ENCODE measurements around the gene CSNK2A2.
A peak's percentile ranks its signal among the peaks of the same experiment; 100 is the strongest.

Gene CSNK2A2

GRCh38 chr16:58198022-58198683 is at the start of gene CSNK2A2:
TSS of gene CSNK2A2 (minus strand) at chr16:58198106. CDS start at chr16:58197736, 370 bp downstream.
- peak; percentile 39 to 51 for DNase-seq (ENCODE audit: low read depth in 2 of 2)

DNA sequence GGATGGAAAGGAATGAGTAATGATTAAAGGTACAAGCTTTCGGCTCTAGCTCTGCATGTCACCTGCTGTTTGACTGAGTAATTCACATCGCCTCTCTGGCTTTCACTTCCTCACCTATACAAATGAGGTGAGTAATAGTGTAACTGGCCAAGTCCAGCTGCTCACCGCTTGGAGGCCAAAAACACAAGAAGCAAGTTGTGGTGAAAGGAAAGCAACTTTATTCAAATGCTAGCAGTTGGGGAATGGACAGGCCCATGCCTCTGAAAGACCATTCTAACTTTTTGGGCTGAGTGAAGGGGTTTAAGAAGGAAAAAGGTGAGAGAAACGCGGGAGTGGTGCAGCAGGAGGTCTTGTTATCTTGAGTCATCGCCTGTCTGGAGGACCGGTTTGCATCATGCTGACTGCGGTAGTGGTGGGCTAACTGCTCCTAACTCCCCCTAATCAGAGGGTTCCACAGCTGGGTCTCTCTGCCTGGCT is 45.7 kb upstream of the CSNK2A2 start:
- no peak for DNase-seq (ENCODE audit: low read depth in 2 of 2)

GRCh38 chr16:58236831-58237230 is 38.9 kb upstream of the CSNK2A2 start:
- no peak for DNase-seq (ENCODE audit: low read depth in 2 of 2)

DNA sequence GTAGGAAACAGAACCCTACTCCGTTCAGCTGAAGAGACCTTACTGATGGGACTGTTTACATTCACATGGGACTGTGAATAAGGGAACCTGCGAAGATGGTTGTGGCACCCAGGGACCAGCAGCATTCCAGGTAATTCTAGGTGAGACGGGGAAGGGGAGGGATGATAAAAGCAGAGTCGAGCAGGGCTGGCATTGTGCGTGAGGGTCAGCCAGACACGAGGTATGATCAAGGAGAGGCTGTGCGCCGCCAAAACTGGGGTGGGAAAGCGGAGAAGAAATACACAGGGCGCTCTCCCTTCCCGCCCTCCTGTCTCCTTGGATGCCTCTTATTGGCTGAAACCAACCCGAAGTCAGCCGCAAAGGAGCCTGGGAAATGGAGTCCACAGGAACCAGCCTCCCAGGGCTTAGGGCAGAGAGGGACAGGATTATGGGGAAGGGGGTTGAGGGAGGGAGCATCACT is 38.4 kb upstream of the CSNK2A2 start:
- DNase-seq (ENCODE audit: low read depth in 2 of 2), result peak; percentile 19 to 20

- DNase-seq (ENCODE audit: low read depth in 2 of 2), result no peak
Measured at GRCh38 chr16:58235663-58236062, 37.8 kb upstream of the CSNK2A2 start.

DNA sequence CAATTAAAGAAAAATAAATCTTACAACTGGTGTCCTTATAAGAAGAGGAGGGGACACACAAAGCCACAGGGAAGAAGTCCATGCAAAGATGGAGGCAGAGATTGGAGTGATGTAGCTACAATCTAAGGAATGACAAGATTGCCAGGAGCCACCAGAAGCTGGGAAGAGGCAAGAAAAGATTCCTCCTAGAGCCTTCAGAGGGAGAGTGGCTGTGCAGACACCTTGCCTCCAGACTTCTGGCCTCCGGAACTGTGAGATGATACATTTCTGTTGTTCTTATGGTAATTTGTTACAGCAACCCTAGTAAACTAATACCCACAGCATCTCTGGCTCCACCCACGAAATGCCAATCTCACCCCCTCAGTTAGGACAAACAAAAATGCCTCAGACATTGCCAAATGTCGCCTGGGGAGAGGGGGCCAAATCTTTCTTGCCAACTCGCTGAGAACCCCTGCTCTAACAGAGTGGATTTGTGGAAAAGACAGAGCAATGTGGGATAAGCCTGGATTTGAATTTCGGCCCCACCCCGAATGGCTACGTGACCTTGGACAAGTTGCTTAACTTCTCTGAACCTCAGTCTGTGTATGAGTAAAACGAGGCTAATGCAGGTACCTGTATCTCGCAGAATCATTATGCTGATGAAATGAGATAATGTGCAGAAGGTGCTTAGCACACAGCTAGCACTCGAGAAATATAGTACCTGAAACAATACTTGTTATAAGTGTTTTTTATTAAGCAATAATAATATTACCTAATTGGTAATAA is 37.1 kb upstream of the CSNK2A2 start:
- no peak for DNase-seq (ENCODE audit: low read depth in 2 of 2)

- no peak for DNase-seq (ENCODE audit: low read depth in 2 of 2)
Measured at GRCh38 chr16:58230259-58230658, 32.4 kb upstream of the CSNK2A2 start.

GRCh38 chr16:58226790-58227189 is 28.9 kb upstream of the CSNK2A2 start:
- no peak for DNase-seq (ENCODE audit: low read depth in 2 of 2)

- DNase-seq (ENCODE audit: low read depth in 2 of 2), result no peak
Measured at GRCh38 chr16:58225965-58226602, 28.2 kb upstream of the CSNK2A2 start.

DNA sequence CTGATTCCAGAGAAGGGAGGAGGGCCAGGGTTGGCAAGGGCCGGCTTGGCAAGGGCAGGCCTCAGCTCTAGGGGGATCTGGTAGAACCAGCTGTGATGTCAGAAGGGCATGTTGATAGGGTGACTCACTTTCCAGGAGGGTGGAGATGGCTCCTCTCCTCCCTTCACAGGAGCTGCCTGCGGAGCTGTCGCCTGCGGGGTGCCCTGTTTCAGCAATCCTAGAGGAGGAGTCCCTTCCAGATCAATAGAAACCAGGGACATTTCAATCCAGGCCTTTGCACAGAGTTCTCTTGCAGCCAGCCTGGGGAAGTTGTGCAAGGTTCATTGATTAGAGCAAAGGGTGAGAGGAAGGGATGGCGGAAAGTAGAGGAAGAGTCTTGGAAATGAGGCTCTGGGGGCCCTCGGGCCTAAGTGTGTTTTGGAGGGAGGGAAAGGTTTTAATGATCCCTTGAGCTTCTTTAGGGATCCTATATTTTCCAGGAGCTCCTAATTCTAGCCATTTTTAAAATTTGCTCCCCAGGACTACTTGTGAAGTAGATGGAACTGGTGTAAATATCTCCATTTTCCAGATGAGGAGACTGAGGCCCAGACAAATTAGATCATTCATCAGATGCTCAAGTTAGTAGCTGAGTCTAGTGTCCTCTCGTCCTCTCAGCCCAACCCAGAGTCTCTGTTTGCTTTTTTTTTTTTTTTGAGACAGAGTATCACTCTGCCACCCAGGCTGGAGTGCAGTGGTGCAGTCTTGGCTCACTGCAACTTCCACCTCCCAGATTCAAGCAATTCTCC is 24.8 kb upstream of the CSNK2A2 start:
- no peak for DNase-seq (ENCODE audit: low read depth in 2 of 2)

DNA sequence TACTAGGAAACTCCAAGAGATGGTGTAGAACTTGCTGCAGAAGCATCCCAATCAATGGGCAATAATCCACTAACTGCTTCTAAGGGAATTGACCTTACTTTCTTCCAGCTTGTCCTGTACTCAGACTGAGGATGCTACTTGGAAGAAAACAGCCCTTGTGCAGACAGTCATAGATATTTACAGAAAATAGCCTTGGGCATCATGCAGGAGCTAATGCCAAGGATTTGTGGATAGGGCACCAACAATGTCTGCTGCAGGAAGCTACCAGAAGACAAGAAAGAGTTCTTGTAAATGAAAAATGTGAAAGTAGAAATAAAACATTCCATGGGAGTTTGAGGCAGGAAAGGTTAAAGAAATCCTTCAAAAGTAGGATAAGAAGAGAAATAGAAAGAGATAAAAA is 21.5 kb upstream of the CSNK2A2 start:
- DNase-seq (ENCODE audit: low read depth in 2 of 2), result no peak

DNA sequence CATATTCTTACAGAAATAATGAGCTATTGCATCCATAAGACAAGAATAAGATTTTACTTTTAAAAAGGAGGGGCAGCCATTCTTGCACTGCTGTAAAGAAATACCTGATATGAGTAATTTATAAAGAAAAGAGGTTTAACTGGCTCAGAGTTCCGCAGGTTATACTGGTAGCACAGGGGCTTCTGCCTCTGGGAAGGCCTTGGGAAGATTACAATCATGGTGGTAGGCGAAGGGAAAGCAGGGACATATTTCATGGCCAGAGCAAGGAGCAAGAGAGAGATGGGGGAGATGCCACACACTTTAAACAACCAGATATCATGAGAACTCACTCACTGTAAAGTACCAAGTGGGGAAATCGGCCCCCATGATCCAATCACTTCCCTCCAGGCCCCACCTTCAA is 20.9 kb upstream of the CSNK2A2 start:
- no peak for DNase-seq (ENCODE audit: low read depth in 2 of 2)

DNA sequence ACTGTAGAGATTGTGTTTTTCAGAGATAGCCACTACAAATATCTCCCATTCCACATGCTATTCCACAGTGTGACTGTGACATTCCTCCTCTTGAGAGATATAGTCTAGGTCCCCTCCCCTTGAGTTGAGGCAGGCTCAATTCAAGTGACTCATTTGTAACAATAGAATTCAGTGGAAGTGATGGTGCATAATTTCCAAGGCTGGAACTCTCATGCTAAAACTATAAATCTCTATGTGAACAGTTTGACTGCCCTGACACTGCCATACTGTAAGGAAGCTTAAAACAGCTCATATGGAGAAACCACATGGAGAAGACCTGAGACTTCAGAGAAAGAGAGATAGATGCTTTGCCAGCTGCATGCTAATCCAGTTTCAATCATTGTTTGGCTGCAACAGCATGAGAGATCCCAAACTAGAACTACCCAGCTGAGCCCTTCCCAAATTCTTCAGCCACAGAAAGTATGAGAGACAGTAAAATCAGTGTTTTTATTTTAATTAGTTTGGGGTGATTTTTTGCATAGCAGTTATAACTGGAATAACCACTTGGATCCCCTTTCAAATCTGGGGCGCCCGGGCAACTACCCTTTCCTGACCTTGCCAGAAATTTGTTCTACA is 19.5 kb upstream of the CSNK2A2 start:
- no peak for DNase-seq (ENCODE audit: low read depth in 2 of 2)

- DNase-seq (ENCODE audit: low read depth in 2 of 2), result no peak
Measured at GRCh38 chr16:58212824-58213655, 15.1 kb upstream of the CSNK2A2 start.

DNA sequence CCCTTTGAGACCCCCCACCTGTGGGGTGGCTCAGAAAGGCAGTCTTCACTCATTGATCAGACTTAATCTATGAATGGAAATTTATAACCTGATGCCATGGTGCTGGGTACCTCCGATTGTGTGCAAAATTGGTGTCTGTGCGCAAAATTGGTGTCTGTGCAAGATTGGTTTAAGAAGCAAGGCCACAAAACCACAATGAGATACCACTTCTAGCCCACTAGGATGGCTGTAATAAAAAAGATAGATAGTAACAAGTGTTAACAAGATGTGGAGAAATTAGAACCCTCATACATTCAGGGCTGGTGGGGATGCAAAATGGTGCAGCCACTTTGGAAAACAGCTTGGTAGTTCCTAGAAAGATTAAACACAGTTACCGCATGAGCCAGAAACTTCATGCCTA is 13.9 kb upstream of the CSNK2A2 start:
- no peak for DNase-seq (ENCODE audit: low read depth in 2 of 2)

DNA sequence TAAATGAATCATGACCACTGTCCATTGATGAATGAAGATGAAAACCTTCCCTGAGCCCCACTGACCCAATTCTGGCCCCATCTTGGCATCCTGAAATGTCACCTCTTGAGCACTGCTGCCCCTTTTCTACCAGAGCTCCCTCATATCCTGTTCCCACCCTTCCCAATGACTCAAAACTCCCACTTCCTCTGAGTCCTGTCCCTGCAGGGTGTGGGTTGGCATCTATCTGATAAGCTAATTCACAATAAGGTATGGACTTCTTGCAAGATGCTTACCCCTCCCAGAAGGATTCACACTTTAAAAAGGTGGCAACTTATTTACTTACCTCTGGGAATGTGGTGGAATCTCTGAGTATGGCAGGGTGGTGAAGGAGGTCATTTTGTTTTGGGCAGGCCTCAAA is 13.3 kb upstream of the CSNK2A2 start:
- DNase-seq (ENCODE audit: low read depth in 2 of 2), result no peak

DNA sequence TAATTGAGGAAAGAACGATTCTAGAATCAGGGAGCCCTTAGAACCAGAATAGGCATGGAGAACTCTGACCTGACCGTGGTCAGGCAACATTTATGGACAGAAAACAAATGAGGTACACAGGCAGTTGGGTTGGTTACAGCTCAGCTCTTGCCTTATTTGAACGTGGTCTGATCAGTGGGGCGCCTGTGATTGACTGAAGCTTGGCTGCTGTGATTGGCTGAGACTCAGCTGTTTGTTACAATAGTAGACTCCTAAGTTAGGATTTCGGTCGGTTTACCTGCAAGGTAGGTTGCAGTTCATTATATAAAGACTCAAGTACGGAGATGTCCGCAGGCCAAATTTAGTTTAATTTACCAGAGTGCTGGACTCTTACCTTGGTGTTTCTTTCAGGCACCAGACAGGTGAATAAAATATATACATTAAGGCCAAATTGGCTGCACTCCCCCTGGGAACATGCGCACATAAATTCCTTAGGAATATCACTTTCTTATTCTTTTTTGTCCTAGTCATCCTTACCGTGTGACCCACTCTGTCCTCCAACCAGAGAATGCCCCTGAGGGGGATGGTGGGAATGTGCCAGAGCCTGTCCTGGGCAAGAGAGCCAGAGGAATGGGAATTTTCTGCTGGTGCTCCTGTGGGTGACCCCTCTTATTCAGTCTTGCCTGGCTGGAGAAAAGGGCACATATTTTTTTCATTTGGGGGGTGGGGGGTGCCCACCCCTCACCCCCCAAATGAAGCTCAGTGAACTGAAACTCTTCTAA is 7.5 kb upstream of the CSNK2A2 start:
- no peak for DNase-seq (ENCODE audit: low read depth in 2 of 2)

DNA sequence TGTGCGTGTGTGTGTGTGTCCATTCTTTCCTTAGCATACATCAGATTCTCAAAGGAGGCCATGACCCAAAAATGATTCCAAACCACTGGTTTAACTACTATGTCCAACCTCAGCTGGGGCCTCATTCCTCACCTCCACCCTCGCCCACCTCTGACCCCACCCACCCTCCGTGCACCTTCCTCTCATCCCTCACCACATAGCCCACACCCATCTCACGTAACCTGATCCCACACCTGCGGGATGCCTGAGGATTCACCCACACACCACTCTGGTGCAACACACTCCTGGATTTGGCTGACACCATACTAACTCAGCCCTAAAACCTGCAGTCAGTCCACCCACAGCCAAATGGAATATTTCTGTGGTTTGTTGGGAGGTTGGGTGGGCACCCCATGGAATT is 3.3 kb upstream of the CSNK2A2 start:
- no peak for DNase-seq (ENCODE audit: low read depth in 2 of 2)

- no peak for DNase-seq (ENCODE audit: low read depth in 2 of 2)
Measured at GRCh38 chr16:58200004-58200797, 2.3 kb upstream of the CSNK2A2 start.

Data from activated CD8-positive, alpha-beta memory T cell treated with anti-CD3 and anti-CD28 coated beads for 4 hours (primary cell).